ENCODE data around the gene TUBGCP6. TPM values are rescaled to one million over a fixed set of nuclear protein-coding genes. Genes with fewer than 3 reads are reported as not detected.

Gene TUBGCP6, protein sequence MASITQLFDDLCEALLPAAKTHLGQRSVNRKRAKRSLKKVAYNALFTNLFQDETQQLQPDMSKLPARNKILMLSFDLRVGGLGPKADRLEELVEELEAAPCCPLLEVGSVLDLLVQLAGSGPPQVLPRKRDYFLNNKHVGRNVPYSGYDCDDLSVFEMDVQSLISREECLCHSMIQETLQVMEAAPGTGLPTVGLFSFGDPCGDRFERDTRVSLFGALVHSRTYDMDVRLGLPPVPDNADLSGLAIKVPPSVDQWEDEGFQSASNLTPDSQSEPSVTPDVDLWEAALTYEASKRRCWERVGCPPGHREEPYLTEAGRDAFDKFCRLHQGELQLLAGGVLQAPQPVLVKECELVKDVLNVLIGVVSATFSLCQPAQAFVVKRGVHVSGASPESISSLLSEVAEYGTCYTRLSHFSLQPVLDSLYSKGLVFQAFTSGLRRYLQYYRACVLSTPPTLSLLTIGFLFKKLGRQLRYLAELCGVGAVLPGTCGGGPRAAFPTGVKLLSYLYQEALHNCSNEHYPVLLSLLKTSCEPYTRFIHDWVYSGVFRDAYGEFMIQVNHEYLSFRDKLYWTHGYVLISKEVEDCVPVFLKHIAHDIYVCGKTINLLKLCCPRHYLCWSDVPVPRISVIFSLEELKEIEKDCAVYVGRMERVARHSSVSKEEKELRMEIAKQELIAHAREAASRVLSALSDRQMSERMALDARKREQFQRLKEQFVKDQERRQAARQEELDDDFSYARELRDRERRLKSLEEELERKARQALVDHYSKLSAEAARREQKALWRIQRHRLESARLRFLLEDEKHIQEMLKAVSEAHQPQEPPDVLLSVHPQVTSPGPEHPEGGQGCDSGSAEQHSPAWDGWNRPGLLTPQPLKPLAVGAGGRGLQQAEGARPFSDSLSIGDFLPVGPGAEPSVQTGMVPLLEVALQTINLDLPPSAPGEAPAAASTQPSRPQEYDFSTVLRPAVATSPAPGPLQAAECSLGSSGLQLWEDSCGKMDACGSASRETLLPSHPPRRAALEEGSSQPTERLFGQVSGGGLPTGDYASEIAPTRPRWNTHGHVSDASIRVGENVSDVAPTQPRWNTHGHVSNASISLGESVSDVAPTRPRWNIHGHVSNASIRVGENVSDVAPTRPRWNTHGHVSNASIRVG (N-terminal part only)
- total RNA-seq, result 48.8 and 49.6 TPM in 2 replicates

DNA sequence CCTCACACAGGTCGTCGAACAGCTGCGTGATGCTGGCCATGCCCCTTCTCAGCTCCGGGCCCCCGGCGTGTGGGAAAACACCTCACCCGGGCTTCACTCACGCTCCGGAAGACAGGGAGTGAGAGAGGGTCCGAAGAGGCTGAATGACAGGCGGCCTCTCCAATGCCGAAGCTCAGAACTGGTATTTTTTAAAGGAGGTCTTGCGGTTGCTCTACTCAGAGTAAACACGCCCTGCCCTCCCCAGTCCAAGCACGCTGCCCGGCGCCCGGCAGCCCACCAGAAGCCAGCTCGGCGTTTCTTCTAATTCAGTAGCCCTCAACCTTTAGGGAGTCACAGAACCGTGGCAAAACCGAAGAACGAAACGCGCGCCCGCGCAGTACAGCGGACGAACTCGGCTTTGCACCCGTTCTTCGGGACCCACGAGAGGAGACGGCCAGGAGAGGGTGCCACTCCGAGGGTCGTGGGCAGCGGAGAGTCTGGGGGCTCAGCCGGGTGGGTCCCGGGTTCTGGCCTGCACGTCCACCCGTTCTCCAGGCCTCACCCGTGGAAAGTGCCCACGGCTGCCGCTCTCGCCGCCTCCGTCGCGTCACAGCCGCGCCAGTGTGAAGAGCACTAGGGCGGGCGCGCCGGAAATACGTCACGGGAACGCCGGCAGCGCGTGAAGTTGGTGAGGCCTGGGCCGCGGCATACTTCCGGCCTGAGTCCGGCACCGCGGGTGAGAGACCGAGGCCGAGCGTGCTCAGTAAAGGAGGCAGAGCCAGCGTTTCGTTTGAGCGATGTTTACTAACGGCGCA, at the start of gene TUBGCP6:
TSS of gene TUBGCP6 (minus strand) at position 604 of the 794 bp plus-strand sequence. CDS start at position 40, 564 bp downstream.
- Mint-ChIP-seq H3K4me3 (ENCODE audit: low read depth) (peak within 1 kb of the TSS; percentile 100), H3K4me1 (ENCODE audit: low read depth) (peaks cover 12% of the 10 kb centered on the region), H3K27ac (peak within 1 kb of the TSS; percentile 100), H3K36me3 (ENCODE audit: low read depth) (peaks cover 38% of the 10 kb centered on the region), H3K27me3 (ENCODE audit: low read depth) (no peaks in the 10 kb centered on the region), H3K9me3 (no peaks in the 10 kb centered on the region)
- peak; percentile 92 for DNase-seq (ENCODE audit: low spot score)
- intact Hi-C loops (cut with micrococcal nuclease), result loop anchor here (1.0 to 10.0 kb wide), 4 partner anchors 83 to 376 kb away; partner anchors contain the start of genes DENND6B, PPP6R2 and SCO2

DNA sequence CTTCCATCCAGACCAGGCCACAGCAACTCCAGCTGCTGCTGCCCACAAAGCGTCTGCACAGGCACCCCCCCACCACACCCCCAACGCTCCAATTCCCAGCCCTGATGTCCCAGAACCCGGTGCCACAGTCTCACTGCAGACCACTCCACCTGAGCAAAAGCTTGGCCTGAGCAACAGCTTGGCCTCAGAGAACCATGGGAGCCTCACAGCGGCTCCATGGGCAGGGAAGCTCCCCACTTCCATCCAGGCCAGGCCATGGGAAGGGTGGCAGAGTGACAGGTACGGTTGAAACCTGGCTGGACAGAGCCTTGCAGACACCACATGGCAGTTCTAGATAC, 49.5 kb upstream of the TUBGCP6 start:
- H3K27me3 Mint-ChIP-seq (ENCODE audit: low read depth), result peaks cover 13% of the 10 kb centered on the region
- no peaks in the 10 kb centered on the region for H3K4me1 Mint-ChIP-seq (ENCODE audit: low read depth)
- no peak for DNase-seq (ENCODE audit: low spot score)

DNA sequence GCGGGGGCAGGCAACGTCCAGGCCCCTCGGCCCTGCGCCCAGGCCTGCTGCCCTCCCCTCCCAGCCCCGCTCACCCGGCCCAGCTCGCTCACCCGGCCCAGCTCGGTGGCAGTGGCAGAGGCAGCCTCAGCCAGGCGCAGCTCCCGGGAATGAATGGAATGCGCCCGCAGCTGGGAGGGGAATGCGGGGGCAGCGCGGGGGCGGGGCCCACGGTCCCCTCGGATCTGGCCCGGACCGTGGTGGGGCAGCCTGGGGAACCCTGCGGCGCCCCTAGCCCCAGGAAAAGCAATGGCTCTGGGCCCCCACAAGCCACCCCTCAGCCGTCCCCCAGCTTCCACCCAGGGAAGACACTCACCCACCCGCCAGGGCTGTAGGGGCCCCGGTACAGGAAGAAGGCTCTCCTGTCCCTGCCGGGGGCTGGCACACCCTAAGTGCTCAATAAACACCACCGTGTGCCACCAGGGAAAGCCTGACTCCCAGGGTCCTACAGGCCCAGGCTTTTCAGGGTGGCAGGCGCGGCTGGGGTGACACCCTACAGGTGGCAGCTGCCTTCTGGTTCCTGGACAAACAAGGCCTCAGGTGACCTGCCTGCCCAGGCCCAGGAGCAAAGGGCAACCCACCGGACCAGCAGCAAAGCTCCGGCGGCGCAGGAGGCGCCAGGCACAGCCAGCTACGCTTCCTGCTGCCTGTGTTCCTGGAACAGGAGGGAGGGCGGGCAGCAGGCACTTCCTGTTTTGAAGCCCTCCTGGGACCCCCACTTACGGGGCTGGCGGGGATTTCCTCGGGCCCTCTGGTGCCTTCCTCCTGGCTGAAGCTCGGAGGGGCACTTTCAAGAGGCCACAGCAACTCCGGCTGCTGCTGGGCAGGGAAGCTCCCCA, 48.9 kb upstream of the TUBGCP6 start:
- Mint-ChIP-seq H3K27ac (no peak overlapping the region), H3K4me1 (ENCODE audit: low read depth) (no peaks in the 10 kb centered on the region), H3K36me3 (ENCODE audit: low read depth) (no peaks in the 10 kb centered on the region), H3K4me3 (ENCODE audit: low read depth) (no peak overlapping the region), H3K9me3 (no peaks in the 10 kb centered on the region), H3K27me3 (ENCODE audit: low read depth) (peaks cover 13% of the 10 kb centered on the region)
- intact Hi-C loops (cut with micrococcal nuclease), result no loop called here
- DNase-seq (ENCODE audit: low spot score), result no peak

More for the DNA sequence above, 49.5 kb upstream of the TUBGCP6 start:
- no peaks in the 10 kb centered on the region for H3K9me3 Mint-ChIP-seq
- H3K4me3 Mint-ChIP-seq (ENCODE audit: low read depth), result no peak overlapping the region
- H3K27ac Mint-ChIP-seq, result no peak overlapping the region
- intact Hi-C loops (cut with micrococcal nuclease), result no loop called here
- no peaks in the 10 kb centered on the region for H3K36me3 Mint-ChIP-seq (ENCODE audit: low read depth)

DNA sequence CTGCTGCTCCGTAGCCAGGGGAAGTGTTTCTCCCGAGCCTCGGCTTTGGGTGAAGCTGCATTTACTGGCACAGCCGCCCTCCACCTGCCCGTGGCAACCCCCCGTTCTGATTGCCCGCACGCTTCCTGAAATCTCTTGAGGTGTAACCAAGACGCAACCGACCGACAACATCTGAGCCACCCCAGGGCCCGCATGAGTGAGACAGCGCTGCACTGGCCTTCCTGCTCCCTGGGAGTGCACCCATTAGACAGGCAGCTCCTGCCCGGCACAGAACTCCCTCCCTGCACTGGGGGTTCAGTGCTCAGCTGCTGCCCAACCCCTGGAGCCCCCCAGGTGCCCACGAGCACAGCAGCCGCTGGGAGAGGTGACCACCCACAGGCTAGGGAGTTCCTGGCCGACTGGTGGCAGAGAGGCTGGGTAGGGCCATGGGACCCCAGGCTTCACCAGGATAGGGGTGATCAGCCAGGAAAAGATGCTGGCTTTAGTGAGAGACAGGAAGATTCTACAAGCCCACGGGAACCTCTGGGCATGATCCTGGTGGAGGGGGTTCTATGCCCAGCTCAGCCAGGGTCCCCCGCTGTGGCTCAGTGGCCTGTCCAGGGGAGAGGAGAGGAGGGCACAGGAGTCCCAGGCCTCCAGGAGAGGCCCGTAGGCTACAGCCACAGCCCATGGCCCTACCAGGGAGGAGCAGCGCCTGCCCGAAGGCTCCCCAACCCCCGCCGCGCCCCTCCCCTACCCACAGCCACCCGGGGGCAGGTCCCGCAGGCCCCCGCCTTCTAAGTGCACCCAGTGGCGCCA, 48.0 kb upstream of the TUBGCP6 start:
- H3K27me3 Mint-ChIP-seq (ENCODE audit: low read depth), result peaks cover 13% of the 10 kb centered on the region
- no peak overlapping the region for H3K4me3 Mint-ChIP-seq (ENCODE audit: low read depth)
- no peaks in the 10 kb centered on the region for H3K36me3 Mint-ChIP-seq (ENCODE audit: low read depth)
- DNase-seq (ENCODE audit: low spot score), result no peak
- H3K4me1 Mint-ChIP-seq (ENCODE audit: low read depth), result no peaks in the 10 kb centered on the region
- intact Hi-C loops (cut with micrococcal nuclease), result no loop called here
- no peak overlapping the region for H3K27ac Mint-ChIP-seq
- no peaks in the 10 kb centered on the region for H3K9me3 Mint-ChIP-seq

DNA sequence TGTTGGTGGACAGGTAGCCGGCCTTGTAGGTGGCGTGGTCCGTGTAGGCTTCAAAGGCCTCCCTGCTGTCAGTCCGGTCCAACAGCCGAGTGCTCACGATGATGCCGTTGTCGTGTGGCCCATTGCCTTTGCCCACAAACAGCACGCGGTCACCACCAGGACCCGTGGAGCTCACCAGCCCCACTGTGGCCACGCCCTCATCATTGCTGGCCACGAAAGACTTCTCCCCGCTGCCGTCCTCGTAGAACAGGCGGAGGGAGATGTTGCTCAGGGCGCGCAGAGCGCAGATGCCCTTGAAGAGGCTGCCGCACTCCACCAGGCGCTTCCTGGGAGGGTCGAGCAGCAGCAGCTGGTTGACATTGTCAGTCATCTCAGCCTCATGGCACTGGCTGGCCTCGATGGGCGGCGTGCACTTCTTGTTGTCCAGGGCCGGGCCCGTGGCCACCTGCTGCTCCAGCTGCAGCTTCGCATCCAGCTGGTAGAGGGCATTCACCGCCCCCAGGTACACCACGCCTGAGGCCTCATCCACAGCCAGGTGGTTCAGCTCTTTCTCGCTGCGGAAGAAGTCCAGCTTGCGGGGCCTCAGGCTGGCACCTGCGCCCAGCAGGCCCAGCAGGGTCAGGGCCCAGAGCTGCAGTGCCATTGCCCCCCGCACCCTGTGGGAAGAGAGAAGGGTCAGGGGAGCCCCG, 45.3 kb upstream of the TUBGCP6 start:
- intact Hi-C loops (cut with micrococcal nuclease), result no loop called here
- no peak for DNase-seq (ENCODE audit: low spot score)
- no peaks in the 10 kb centered on the region for H3K9me3 Mint-ChIP-seq
- H3K27ac Mint-ChIP-seq, result no peak overlapping the region
- peaks cover 13% of the 10 kb centered on the region for H3K27me3 Mint-ChIP-seq (ENCODE audit: low read depth)
- H3K36me3 Mint-ChIP-seq (ENCODE audit: low read depth), result no peaks in the 10 kb centered on the region
- H3K4me3 Mint-ChIP-seq (ENCODE audit: low read depth), result no peak overlapping the region
- H3K4me1 Mint-ChIP-seq (ENCODE audit: low read depth), result no peaks in the 10 kb centered on the region

DNA sequence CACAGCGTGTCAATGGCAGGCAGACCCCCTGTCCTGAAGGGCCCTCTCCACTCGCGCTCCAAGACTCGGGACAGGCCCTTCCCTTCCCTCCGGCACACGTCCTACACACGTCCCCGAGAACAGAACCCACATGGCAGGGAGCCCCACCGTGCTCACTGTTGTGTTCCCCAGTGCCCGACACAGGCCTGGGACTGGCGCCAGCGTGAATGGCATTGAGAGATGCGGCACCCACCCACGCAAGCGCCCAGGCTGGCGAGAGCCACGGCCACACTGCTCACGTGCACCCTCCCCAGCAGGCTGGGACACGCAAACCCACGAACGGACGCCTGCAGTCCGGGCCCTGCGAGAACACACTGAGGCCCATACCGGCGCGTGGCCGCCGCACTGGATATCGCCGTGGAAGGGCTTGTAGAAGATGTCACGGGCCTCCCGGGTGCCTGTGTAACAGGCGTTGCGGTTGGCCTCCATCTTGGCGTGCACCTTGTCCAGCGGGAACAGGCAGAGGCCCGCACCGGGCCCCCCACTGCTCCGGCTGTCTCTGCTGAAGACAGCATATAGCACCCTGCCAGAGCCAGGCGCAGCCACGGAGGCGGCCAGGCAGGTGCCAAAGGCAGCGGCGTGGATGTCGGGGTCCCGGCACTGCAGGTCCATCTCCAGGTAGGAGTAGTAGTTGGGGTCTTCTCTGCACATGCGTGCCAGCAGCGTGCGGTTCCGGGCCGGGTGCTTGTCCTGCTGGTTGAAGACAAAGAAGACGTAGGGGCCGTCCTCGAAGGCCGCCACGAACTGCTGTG, 44.5 kb upstream of the TUBGCP6 start:
- intact Hi-C loops (cut with micrococcal nuclease), result no loop called here
- no peaks in the 10 kb centered on the region for H3K4me1 Mint-ChIP-seq (ENCODE audit: low read depth)
- no peak overlapping the region for H3K27ac Mint-ChIP-seq
- H3K9me3 Mint-ChIP-seq, result no peaks in the 10 kb centered on the region
- no peaks in the 10 kb centered on the region for H3K36me3 Mint-ChIP-seq (ENCODE audit: low read depth)
- no peak for DNase-seq (ENCODE audit: low spot score)
- no peak overlapping the region for H3K4me3 Mint-ChIP-seq (ENCODE audit: low read depth)
- peaks cover 11% of the 10 kb centered on the region for H3K27me3 Mint-ChIP-seq (ENCODE audit: low read depth)

DNA sequence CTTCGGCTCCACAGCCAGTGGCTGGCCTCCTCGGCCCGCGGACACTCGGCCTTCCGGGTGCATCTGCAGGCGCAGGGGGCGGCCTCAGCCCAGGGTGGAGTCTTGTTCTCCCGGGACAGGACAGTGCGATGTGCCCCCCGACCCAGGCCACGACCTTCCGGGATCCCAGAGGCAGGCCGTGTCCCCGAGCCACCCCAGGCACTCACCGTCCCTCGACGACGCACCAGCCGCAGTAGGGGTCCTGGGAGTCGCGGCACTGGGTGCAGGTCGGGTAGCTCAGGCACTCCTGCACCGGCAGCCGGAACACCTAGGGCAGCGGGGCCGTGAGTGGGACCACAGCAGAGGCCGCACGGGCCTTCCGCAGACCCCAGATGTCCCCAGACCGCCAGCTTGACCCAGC, 42.9 kb upstream of the TUBGCP6 start:
- no peaks in the 10 kb centered on the region for H3K9me3 Mint-ChIP-seq
- H3K36me3 Mint-ChIP-seq (ENCODE audit: low read depth), result no peaks in the 10 kb centered on the region
- no peak overlapping the region for H3K27ac Mint-ChIP-seq
- peaks cover 7% of the 10 kb centered on the region for H3K27me3 Mint-ChIP-seq (ENCODE audit: low read depth)
- H3K4me3 Mint-ChIP-seq (ENCODE audit: low read depth), result no peak overlapping the region
- no peaks in the 10 kb centered on the region for H3K4me1 Mint-ChIP-seq (ENCODE audit: low read depth)
- intact Hi-C loops (cut with micrococcal nuclease), result no loop called here
- no peak for DNase-seq (ENCODE audit: low spot score)

DNA sequence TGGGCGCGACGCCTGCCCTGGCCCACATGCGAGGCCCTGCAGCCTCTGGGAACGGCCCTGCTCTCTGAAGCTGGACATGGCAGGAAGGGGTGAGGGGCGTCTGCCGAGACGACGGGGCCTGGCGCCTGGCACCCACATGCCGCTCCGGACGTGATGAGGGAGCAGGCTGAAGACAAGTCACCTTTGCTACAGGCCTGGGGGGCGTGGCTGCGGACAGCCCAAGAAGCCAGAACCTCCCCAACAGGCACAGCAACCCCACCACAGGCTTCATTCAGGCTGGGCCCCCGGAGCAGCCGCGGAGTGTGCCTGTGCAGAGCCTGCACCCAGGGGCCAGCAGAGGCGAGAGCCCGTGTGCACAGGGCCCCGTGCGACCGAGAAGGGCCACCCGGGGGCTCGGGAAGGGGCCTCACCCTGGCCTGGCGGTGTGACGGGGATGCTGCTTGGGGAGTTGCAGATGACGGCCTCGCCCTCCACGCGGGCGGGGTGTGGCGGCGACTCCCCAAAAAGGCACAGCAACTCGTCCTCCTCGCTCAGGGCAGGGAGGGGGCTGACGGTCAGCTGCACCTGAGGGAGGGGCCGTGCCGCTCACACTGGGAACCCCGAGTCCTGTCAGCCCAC, 42.0 kb upstream of the TUBGCP6 start:
- DNase-seq (ENCODE audit: low spot score), result no peak
- intact Hi-C loops (cut with micrococcal nuclease), result no loop called here
- peaks cover under 1% of the 10 kb centered on the region for H3K27me3 Mint-ChIP-seq (ENCODE audit: low read depth)

DNA sequence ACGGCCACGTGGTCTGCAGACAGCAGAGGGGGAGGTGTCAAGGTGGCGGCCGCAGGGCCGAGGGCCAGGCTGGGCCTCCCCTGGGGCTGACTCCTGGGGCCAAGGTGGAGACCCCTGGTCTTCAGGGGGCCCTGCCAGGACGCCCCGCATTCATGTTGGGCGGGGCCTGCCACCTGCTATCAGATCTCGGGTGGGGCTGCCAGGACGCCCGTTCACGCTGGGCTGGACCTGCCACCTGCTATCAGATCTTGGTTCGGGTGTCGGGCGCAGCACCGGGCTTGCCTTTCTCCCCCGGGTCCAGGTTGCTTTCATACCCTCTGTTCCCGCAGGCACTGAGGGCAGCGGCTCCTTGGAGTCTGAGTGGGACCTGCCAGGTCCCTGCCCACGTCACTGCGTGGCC, 41.5 kb upstream of the TUBGCP6 start:
- intact Hi-C loops (cut with micrococcal nuclease), result no loop called here
- DNase-seq (ENCODE audit: low spot score), result no peak
- no peaks in the 10 kb centered on the region for H3K27me3 Mint-ChIP-seq (ENCODE audit: low read depth)
- H3K9me3 Mint-ChIP-seq, result no peaks in the 10 kb centered on the region
- H3K4me3 Mint-ChIP-seq (ENCODE audit: low read depth), result no peak overlapping the region
- no peak overlapping the region for H3K27ac Mint-ChIP-seq
- H3K36me3 Mint-ChIP-seq (ENCODE audit: low read depth), result no peaks in the 10 kb centered on the region
- H3K4me1 Mint-ChIP-seq (ENCODE audit: low read depth), result no peaks in the 10 kb centered on the region

More for the DNA sequence above, 42.0 kb upstream of the TUBGCP6 start:
- H3K36me3 Mint-ChIP-seq (ENCODE audit: low read depth), result no peaks in the 10 kb centered on the region
- H3K9me3 Mint-ChIP-seq, result no peaks in the 10 kb centered on the region
- no peaks in the 10 kb centered on the region for H3K4me1 Mint-ChIP-seq (ENCODE audit: low read depth)
- no peak overlapping the region for H3K4me3 Mint-ChIP-seq (ENCODE audit: low read depth)
- H3K27ac Mint-ChIP-seq, result no peak overlapping the region
